HL-60 (cell line): ENCODE measurements around the gene TLL1.

Experiments
- CTCF ChIP-seq: IDR thresholded peaks from one replicate; pipeline ENCODE4 v1.5.1; 2011; ENCODE audit warnings: low read length, control low read depth, inconsistent platforms; ENCODE audit not compliant: insufficient read depth
- POLR2AphosphoS5 ChIP-seq: IDR thresholded peaks from 2 replicates; pipeline ENCODE4 v1.6.1; 2012; ENCODE audit warnings: low read depth
- REST ChIP-seq: IDR thresholded peaks from 2 replicates; pipeline ENCODE4 v1.6.1; 2012; ENCODE audit warnings: low read depth; ENCODE audit not compliant: insufficient replicate concordance

DNA sequence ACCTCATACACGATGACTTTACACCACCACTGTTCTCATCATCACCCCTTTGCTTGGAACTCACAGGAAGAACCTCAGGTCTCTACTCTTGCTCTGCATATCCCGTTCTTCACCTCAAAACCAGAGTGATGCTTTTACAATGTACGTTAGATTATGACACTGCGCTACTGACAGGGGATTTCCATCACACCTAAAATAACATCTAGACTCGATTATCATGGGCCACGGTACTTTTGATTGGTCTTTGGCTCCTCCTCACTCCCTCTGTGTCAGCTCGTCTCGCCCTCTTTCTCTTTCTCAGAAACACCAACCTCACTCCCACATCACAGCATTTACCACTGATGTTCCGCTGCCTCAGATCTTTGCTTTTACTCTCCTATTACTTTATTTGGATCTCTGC, 172.4 kb downstream of the TLL1 start:
- TF ChIP-seq POLR2AphosphoS5 (no peak), CTCF (no peak), REST (no peak)
